HG03097 (cell line): ENCODE measurements around the gene KRT10.
"Not testable (repeated sequence)": the region's sequence is repeated elsewhere in the genome, so short reads cannot be mapped to it uniquely, and the experiment has no call there.

Experiments used
- ATAC-seq: cut with Tn5 transposase; IDR thresholded peaks from one replicate; pipeline ENCODE4 v1.9.1; 2021; ENCODE audit not compliant: unreplicated experiment, low FRiP score

KRT10 gene

DNA sequence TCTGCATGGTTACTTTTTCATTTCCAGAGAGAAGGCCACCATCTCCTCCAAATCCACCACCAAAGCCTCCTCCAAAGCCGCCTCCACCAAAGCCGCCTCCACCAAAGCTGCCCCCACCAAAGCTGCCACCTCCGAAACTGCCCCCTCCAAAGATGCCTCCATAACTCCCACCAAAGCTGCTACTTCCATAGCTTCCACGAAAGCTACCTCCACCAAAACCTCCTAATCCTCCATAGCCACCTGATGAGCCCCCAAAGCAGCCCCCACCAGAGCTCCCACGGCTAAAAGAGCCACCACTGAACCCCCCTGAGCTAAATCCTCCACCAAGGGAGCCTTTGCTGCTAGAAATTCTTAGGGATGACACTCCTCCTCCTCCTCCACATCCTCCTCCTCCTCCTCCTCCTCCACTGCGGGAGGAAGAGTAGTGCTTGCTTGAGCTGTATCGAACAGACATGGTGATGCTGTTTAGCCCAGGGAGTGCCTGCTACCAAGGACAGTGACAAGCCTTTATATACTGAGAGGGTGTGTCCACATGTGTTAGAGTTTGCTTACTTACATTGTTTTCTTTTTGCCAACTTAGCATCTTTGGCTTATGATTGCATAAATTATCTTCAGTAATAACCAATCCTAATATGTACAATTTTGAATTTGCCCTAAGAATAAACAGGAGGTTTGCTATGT, at the start of gene KRT10:
Gene KRT10 (minus strand): TSS at position 483 of the 681 bp plus-strand sequence. CDS start 29 bp downstream, at position 454.
- ATAC-seq: no peak

- ATAC-seq: no peak
These were observed 48.9 kb upstream of the KRT10 start for GRCh38 chr17:40871316-40871715.

DNA sequence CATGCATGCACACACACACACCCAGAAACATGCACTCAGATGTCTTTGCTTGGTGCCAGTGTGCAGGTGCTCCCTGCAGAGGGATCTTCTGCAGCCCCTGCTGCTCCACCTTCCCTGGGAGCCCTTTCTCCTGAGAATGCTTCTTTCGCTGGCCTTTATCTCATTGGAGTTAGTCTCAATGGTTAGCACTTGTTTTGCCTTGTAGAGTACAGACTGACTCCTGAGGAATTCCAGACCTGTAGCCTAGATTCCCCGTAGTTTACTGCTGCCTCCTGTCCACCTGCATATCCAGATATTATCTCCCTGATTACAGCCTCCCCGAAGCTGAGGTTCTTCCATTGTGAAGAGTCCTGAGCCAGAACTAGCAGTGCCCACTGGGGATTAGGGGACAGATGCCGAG, 47.7 kb upstream of the KRT10 start:
- ATAC-seq: no peak

- ATAC-seq: no peak
These were observed 44.4 kb upstream of the KRT10 start, which contains the start of gene KRT12 for GRCh38 chr17:40866838-40867237. Gene KRT12, minus strand, starts transcription at chr17:40867223. Its CDS starts 37 bp downstream, at chr17:40867186.

GRCh38 chr17:40864661-40865390, 42.4 kb upstream of the KRT10 start:
- no peak for ATAC-seq

GRCh38 chr17:40862985-40863733, 40.7 kb upstream of the KRT10 start:
- no peak for ATAC-seq

GRCh38 chr17:40859536-40859935, 37.1 kb upstream of the KRT10 start:
- no peak for ATAC-seq

DNA sequence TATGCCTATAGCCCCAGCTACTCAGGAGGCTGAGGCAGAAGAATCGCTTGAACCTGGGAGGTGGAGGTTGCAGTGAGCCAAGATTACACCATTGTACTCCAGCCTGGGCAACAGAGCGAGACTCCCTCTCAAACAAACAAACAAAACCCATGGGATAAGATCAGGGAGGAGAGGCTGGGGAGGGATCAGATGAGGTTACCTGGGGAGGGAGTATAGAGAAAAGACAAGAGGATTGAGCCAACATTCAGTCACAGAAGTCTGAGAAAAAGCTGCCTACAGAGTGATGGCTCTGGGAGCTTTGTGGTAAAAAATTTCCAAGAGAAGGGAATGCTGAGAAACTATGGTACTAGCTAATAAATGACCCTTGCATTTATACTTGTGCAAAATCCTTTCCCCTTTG, 36.3 kb upstream of the KRT10 start:
- ATAC-seq: not testable (repeated sequence)

DNA sequence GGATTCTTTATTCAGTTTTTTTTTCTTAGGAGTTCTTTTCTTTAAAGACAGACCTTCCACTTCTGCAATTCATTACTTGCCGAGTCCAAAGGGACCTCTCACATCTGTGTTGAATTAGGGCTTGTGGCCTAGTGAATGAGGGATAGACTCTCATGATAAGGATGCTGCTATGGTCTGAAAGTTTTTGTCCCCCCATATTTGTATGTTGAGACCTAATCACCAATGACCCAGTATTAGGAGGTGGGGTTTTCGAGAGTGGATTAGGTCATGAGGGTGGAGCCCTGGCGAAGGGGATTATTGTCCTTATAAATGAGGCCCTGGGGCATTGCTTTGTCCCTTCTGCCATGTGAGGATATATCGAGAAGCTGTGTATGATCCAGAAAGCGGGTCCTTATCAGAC, 35.1 kb upstream of the KRT10 start:
- no peak for ATAC-seq

- ATAC-seq: no peak
These were observed 31.9 kb upstream of the KRT10 start for GRCh38 chr17:40854175-40854814.

- no peak for ATAC-seq
These were observed 29.9 kb upstream of the KRT10 start for GRCh38 chr17:40852364-40852763.

- no peak for ATAC-seq
These were observed 28.0 kb upstream of the KRT10 start for GRCh38 chr17:40850293-40850972.

DNA sequence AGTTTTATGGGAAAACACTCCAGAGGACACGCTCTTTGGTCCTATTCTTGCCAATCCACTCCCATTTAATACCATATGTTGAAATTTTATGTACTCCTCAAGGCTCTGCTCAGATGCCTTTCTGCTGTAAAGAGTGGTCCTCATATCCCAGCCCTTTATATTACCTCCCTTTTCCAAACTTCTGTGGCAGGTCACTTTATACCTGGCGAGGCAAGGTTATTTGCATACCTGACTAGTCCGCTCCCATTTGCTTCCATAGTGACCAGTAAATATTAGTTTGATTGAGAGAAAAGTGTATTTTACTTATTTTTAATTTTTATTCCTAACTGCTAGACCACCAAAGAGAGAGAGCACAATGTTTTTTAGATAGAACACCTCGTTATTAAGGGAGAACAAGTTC, 27.3 kb upstream of the KRT10 start:
- no peak for ATAC-seq

- no peak for ATAC-seq
These were observed 26.3 kb upstream of the KRT10 start for GRCh38 chr17:40848583-40849235.

GRCh38 chr17:40846515-40847144, 24.2 kb upstream of the KRT10 start:
- ATAC-seq: no peak

- ATAC-seq: no peak
These were observed 22.3 kb upstream of the KRT10 start for GRCh38 chr17:40844671-40845107.

DNA sequence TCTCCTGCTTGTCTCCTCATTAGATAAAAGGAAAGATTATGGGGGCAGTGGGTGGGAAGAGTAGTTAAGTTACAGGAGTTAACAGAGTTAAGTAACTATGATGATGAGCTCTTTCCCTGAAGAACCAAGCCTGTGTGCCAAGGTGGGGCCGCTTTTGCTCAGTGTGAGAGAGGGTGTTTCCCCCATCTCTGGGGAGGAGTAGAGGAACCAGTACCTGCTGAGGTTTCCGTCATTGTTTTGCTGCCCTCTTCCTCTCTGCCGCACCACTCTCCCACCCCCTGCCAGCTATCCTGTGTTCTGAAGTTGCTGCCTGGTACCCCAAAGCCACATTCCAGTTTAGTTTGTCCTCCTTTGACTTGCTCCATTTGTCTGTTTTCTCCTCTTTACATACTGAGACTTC, 20.8 kb upstream of the KRT10 start:
- no peak for ATAC-seq

GRCh38 chr17:40841246-40841645, 18.8 kb upstream of the KRT10 start:
- no peak for ATAC-seq

DNA sequence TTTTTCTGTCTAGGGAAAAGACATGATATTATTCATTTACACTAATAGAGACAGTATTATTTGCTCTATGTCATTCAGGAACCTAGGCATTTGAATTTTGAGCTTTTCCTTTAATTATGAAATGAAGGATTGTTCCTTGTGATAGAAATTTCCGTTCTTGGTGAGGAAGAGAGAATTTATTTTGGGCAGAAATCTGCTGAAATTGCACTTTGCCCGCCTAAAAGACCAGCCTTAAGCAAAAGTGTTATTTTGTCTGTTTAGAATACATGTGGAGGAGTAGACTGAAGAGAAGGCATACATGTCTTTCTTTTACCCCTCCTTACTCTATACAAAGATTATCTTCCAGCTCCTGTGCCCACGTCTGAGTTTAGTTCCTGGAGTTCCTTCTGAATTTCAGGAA, 16.8 kb upstream of the KRT10 start:
- no peak for ATAC-seq
